Neural progenitor cell (in vitro differentiated cells): Measurements from ENCODE around the gene PCDH9. TPM values are rescaled to one million over a fixed set of nuclear protein-coding genes. Genes with fewer than 3 reads are reported as not detected.

Experiments
- DNase-seq: peaks from one replicate; pipeline ENCODE4 v3.0.0-alpha.2; 2016; ENCODE audit warnings: low spot score
- H2AFZ ChIP-seq: fragments of 200-600 bp; sonication (generic); replicated peaks from 2 replicates; pipeline ENCODE4 v1.6.1; 2016; ENCODE audit warnings: antibody characterized with exemption
- H3F3A ChIP-seq: fragments of 200-600 bp; sonication (generic); 2 replicates; pipeline ENCODE4 v1.6.1; 2016; ENCODE audit warnings: antibody characterized with exemption, low read depth
- H3K27ac ChIP-seq: fragments of 200-600 bp; sonication (generic); 2 replicates; pipeline ENCODE4 v1.5.1; 2016; ENCODE audit warnings: mild to moderate bottlenecking
- H3K27me3 ChIP-seq: fragments of 200-600 bp; sonication (generic); 2 replicates; pipeline ENCODE4 v1.6.1; 2016; ENCODE audit warnings: mild to moderate bottlenecking, moderate library complexity
- H3K36me3 ChIP-seq: fragments of 200-600 bp; sonication (generic); 2 replicates; pipeline ENCODE4 v1.5.1; 2016
- H3K4me1 ChIP-seq: fragments of 200-600 bp; sonication (generic); 2 replicates; pipeline ENCODE4 v1.6.1; 2016; ENCODE audit warnings: mixed run types
- H3K4me2 ChIP-seq: fragments of 200-600 bp; sonication (generic); 2 replicates; pipeline ENCODE4 v1.6.1; 2016
- H3K4me3 ChIP-seq: fragments of 200-600 bp; sonication (generic); 2 replicates; pipeline ENCODE4 v1.5.1; 2016
- H3K79me2 ChIP-seq: fragments of 200-600 bp; sonication (generic); 2 replicates; pipeline ENCODE4 v1.6.1; 2016; ENCODE audit warnings: low read depth
- H3K9ac ChIP-seq: fragments of 200-600 bp; sonication (generic); 2 replicates; pipeline ENCODE4 v1.6.1; 2016
- H3K9me3 ChIP-seq: fragments of 200-600 bp; sonication (generic); 2 replicates; pipeline ENCODE4 v1.5.1; 2016; ENCODE audit warnings: low read depth
- H4K20me1 ChIP-seq: fragments of 200-600 bp; sonication (generic); 2 replicates; pipeline ENCODE4 v1.6.1; 2016; ENCODE audit warnings: low read depth
- H3K27ac Mint-ChIP-seq: 3 replicates; pipeline ENCODE4 v1.8.0; 2021; ENCODE audit warnings: mixed read lengths
- H3K27me3 Mint-ChIP-seq: 2 replicates; pipeline ENCODE4 v1.8.0; 2022; ENCODE audit warnings: low read depth, mild to moderate bottlenecking, inconsistent platforms, moderate library complexity, mixed read lengths; ENCODE audit not compliant: insufficient read depth
- H3K36me3 Mint-ChIP-seq: 3 replicates; pipeline ENCODE4 v1.8.0; 2021; ENCODE audit warnings: mixed read lengths
- H3K4me1 Mint-ChIP-seq: 3 replicates; pipeline ENCODE4 v1.8.0; 2021; ENCODE audit warnings: mixed read lengths
- H3K4me3 Mint-ChIP-seq: 3 replicates; pipeline ENCODE4 v1.8.0; 2021; ENCODE audit warnings: mild to moderate bottlenecking, moderate library complexity, mixed read lengths
- H3K9me3 Mint-ChIP-seq: 3 replicates; pipeline ENCODE4 v1.8.0; 2020; ENCODE audit warnings: mixed read lengths
- CTCF ChIP-seq: fragments of 200-600 bp; sonication (generic); IDR thresholded peaks from 2 replicates; pipeline ENCODE4 v1.5.1; 2017; ENCODE audit warnings: antibody characterized with exemption, mild to moderate bottlenecking
- EZH2 ChIP-seq: fragments of 200-600 bp; sonication (generic); IDR thresholded peaks from 2 replicates; pipeline ENCODE4 v1.6.1; 2017; ENCODE audit warnings: antibody characterized with exemption, mild to moderate bottlenecking, moderate library complexity
- EZH2phosphoT487 ChIP-seq: fragments of 200-600 bp; sonication (generic); IDR thresholded peaks from 2 replicates; pipeline ENCODE4 v1.6.1; 2017; ENCODE audit warnings: antibody characterized with exemption
- total RNA-seq: library from RNA; depleted of rRNA; stranded (reverse); fragments of >200 nt; gene quantifications from 2 replicates; pipeline ENCODE4 v1.2.3, GENCODE V29; 2015; ENCODE audit warnings: low replicate concordance

Gene PCDH9
- total RNA-seq, 1 donor from 2014 or later = 0.24 TPM

- Histone ChIP-seq H3K27ac (no peak overlapping the region), H3K36me3 (no peaks in the 10 kb centered on the region), H3K79me2 (no peaks in the 10 kb centered on the region), H3K27me3 (no peaks in the 10 kb centered on the region), H3K4me3 (no peak overlapping the region), H3F3A (peaks cover 5% of the 10 kb centered on the region), H3K9ac (no peak overlapping the region), H2AFZ (no peak overlapping the region), H3K9me3 (no peaks in the 10 kb centered on the region), H3K4me2 (no peak overlapping the region), H4K20me1 (no peaks in the 10 kb centered on the region), H3K4me1 (peaks cover 14% of the 10 kb centered on the region)
- no peak for DNase-seq
- no peak overlapping the region for H3K27ac Mint-ChIP-seq
- H3K36me3 Mint-ChIP-seq = no peaks in the 10 kb centered on the region
- H3K4me3 Mint-ChIP-seq = no peak overlapping the region
- no peak for TF ChIP-seq CTCF
- H3K27me3 Mint-ChIP-seq = no peaks in the 10 kb centered on the region
- peaks cover 40% of the 10 kb centered on the region for H3K4me1 Mint-ChIP-seq
- peaks cover 2% of the 10 kb centered on the region for H3K9me3 Mint-ChIP-seq
Measured at GRCh38 chr13:66349966-66350365, 880.2 kb downstream of the PCDH9 start.

GRCh38 chr13:66348745-66349690 is 881.1 kb downstream of the PCDH9 start:
- Mint-ChIP-seq H3K27ac (no peak overlapping the region), H3K27me3 (no peaks in the 10 kb centered on the region), H3K36me3 (no peaks in the 10 kb centered on the region), H3K9me3 (peaks cover 2% of the 10 kb centered on the region), H3K4me1 (peaks cover 45% of the 10 kb centered on the region), H3K4me3 (no peak overlapping the region)
- no peak overlapping the region for H3K9ac ChIP-seq
- H3K79me2 ChIP-seq = no peaks in the 10 kb centered on the region
- no peaks in the 10 kb centered on the region for H3K36me3 ChIP-seq
- no peak overlapping the region for H3K27ac ChIP-seq
- H3K4me3 ChIP-seq = no peak overlapping the region
- no peaks in the 10 kb centered on the region for H3K27me3 ChIP-seq
- DNase-seq = no peak
- H3K9me3 ChIP-seq = no peaks in the 10 kb centered on the region
- peaks cover 20% of the 10 kb centered on the region for H3K4me1 ChIP-seq
- H3F3A ChIP-seq = peaks cover 5% of the 10 kb centered on the region
- no peak overlapping the region for H2AFZ ChIP-seq
- TF ChIP-seq CTCF = no peak
- TF ChIP-seq EZH2 = no peak
- no peak for TF ChIP-seq EZH2phosphoT487
- no peaks in the 10 kb centered on the region for H4K20me1 ChIP-seq
- no peak overlapping the region for H3K4me2 ChIP-seq

GRCh38 chr13:66347486-66348117 is 882.5 kb downstream of the PCDH9 start:
- H3K4me1 Mint-ChIP-seq = peaks cover 46% of the 10 kb centered on the region
- H3K4me1 ChIP-seq = peaks cover 20% of the 10 kb centered on the region
- DNase-seq = no peak

More at GRCh38 chr13:66347486-66348117, 882.5 kb downstream of the PCDH9 start:
- H3K36me3 ChIP-seq = no peaks in the 10 kb centered on the region
- no peaks in the 10 kb centered on the region for H4K20me1 ChIP-seq
- H3K4me3 ChIP-seq = no peak overlapping the region
- no peak overlapping the region for H3K27ac ChIP-seq
- Mint-ChIP-seq H3K4me3 (no peak overlapping the region), H3K27ac (no peak overlapping the region), H3K36me3 (no peaks in the 10 kb centered on the region), H3K27me3 (no peaks in the 10 kb centered on the region), H3K9me3 (peaks cover 4% of the 10 kb centered on the region)
- H3K4me2 ChIP-seq = no peak overlapping the region
- no peak overlapping the region for H2AFZ ChIP-seq
- no peak overlapping the region for H3K9ac ChIP-seq
- peaks cover 5% of the 10 kb centered on the region for H3F3A ChIP-seq
- no peaks in the 10 kb centered on the region for H3K9me3 ChIP-seq
- no peaks in the 10 kb centered on the region for H3K27me3 ChIP-seq
- TF ChIP-seq CTCF (no peak), EZH2phosphoT487 (no peak), EZH2 (no peak)
- no peaks in the 10 kb centered on the region for H3K79me2 ChIP-seq
